ENCODE measurements around the gene PTPN11.
"Not testable (repeated sequence)": the region's sequence is repeated elsewhere in the genome, so short reads cannot be mapped to it uniquely, and the experiment has no call there.

The PTPN11 gene

GRCh38 chr12:112425582-112426382 lies 7.0 kb downstream of the PTPN11 start:
- no peak overlapping the region for H3K4me3 Mint-ChIP-seq
- no peak overlapping the region for H3K27ac Mint-ChIP-seq
- H3K4me1 Mint-ChIP-seq, result peaks cover 21% of the 10 kb centered on the region
- TF ChIP-seq, protein P1, sequence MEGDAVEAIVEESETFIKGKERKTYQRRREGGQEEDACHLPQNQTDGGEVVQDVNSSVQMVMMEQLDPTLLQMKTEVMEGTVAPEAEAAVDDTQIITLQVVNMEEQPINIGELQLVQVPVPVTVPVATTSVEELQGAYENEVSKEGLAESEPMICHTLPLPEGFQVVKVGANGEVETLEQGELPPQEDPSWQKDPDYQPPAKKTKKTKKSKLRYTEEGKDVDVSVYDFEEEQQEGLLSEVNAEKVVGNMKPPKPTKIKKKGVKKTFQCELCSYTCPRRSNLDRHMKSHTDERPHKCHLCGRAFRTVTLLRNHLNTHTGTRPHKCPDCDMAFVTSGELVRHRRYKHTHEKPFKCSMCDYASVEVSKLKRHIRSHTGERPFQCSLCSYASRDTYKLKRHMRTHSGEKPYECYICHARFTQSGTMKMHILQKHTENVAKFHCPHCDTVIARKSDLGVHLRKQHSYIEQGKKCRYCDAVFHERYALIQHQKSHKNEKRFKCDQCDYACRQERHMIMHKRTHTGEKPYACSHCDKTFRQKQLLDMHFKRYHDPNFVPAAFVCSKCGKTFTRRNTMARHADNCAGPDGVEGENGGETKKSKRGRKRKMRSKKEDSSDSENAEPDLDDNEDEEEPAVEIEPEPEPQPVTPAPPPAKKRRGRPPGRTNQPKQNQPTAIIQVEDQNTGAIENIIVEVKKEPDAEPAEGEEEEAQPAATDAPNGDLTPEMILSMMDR (IDR thresholded peaks at IDR 0.05), result no peak
- peaks cover 16% of the 10 kb centered on the region for H3K36me3 Mint-ChIP-seq (ENCODE audit: low read depth)
- no peaks in the 10 kb centered on the region for H3K9me3 Mint-ChIP-seq
- DNase-seq, result no peak
- H3K27me3 Mint-ChIP-seq (ENCODE audit: low read depth, poor library complexity), result no peaks in the 10 kb centered on the region

DNA sequence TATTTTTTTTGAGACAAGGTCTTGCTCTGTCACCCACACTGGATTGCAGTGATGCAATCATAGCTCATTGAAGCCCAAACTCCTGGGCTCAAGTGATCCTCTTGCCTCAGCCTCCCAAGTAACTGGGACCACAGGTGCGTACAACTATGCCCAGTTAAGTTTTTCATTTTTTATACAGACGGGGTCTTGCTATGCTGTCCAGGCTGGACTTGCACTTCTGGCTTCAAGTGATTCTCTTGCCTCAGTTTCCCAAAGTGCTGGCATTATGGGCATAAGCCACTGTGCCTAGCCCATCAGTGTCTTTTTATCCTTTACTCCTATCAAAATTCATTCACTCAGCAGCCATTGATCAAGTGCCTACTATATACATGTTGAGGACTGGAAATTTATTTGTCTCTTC lies 9.0 kb downstream of the PTPN11 start:
- TF ChIP-seq, protein P1 (IDR thresholded peaks at IDR 0.05), result no peak
- no peak overlapping the region for H3K4me3 Mint-ChIP-seq
- no peaks in the 10 kb centered on the region for H3K27me3 Mint-ChIP-seq (ENCODE audit: low read depth, poor library complexity)
- peaks cover 29% of the 10 kb centered on the region for H3K36me3 Mint-ChIP-seq (ENCODE audit: low read depth)
- peaks cover 6% of the 10 kb centered on the region for H3K4me1 Mint-ChIP-seq
- DNase-seq, result no peak
- no peaks in the 10 kb centered on the region for H3K9me3 Mint-ChIP-seq
- no peak overlapping the region for H3K27ac Mint-ChIP-seq

DNA sequence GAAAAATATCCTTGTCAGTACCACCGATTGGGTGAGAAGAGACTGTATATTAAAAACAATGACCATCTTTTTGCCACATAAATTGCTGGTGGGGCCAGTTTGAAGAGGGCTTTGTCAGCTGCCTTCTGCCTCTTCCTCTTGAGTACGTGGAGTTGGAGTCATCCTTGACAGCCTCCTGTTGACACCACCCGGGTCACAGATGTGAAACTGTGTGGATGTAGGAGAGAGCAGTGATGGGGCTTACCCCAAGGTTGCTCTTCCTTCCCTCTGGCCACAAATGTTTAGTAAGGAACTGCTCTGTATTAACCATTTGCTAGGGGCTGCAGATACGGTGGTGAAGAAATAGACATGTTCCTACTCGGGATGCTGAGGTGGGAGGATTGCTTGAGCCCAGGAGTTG lies 12.2 kb downstream of the PTPN11 start:
- no peak for DNase-seq
- no peak overlapping the region for H3K4me3 Mint-ChIP-seq
- H3K9me3 Mint-ChIP-seq, result no peaks in the 10 kb centered on the region
- no peaks in the 10 kb centered on the region for H3K27me3 Mint-ChIP-seq (ENCODE audit: low read depth, poor library complexity)
- TF ChIP-seq, protein P1 (IDR thresholded peaks at IDR 0.05), result no peak
- H3K36me3 Mint-ChIP-seq (ENCODE audit: low read depth), result peaks cover 29% of the 10 kb centered on the region
- peak overlapping the region; percentile 47 for H3K27ac Mint-ChIP-seq
- H3K4me1 Mint-ChIP-seq, result no peaks in the 10 kb centered on the region

DNA sequence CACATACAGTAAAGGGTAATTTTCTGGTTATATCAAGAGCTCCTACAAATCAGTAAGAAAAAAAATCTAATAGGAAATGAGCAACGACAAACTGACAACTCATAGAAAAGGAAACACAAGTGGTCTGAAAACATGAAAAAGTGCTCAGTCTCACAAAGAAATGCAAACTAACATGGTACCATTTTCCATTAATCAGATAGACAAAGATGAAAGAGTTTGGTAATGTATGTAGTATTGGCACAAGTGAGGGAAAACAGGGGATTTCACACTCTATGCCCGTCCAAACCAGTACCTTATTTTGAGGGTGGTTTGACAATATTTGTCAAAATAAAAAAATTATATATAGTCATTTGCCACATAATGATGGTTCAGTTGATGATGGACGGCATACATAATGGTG lies 13.2 kb downstream of the PTPN11 start:
- no peaks in the 10 kb centered on the region for H3K9me3 Mint-ChIP-seq
- H3K27ac Mint-ChIP-seq, result peak overlapping the region; percentile 47
- H3K4me3 Mint-ChIP-seq, result no peak overlapping the region
- no peaks in the 10 kb centered on the region for H3K27me3 Mint-ChIP-seq (ENCODE audit: low read depth, poor library complexity)
- TF ChIP-seq, protein P1 (IDR thresholded peaks at IDR 0.05), result no peak
- H3K36me3 Mint-ChIP-seq (ENCODE audit: low read depth), result peaks cover 24% of the 10 kb centered on the region
- no peaks in the 10 kb centered on the region for H3K4me1 Mint-ChIP-seq
- DNase-seq, result no peak

GRCh38 chr12:112433551-112433950 lies 14.8 kb downstream of the PTPN11 start:
- TF ChIP-seq, protein P1 (IDR thresholded peaks at IDR 0.05), result no peak
- no peaks in the 10 kb centered on the region for H3K9me3 Mint-ChIP-seq
- H3K4me3 Mint-ChIP-seq, result no peak overlapping the region

DNA sequence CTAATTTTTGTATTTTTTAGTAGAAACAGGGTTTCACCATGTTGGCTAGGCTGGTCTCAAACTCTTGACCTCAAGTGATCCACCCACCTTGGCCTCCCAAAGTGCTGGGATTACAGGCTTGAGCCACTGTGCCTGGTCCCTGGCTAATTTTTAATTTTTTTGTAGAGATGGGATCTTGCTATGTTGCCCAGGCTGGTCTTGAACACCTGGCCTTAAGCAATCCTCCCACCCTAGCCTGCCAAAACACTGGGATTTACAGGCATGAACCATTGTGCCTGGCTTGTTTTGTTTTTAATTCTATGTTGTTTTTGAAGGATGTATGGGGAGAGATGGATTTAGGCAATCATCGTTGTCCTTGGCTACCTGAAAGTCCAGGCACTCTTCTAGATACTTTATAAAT lies 19.9 kb downstream of the PTPN11 start:
- not testable (repeated sequence) for H3K9me3 Mint-ChIP-seq, DNase-seq

More at GRCh38 chr12:112433551-112433950, 14.8 kb downstream of the PTPN11 start:
- no peaks in the 10 kb centered on the region for H3K4me1 Mint-ChIP-seq
- H3K36me3 Mint-ChIP-seq (ENCODE audit: low read depth), result peaks cover 15% of the 10 kb centered on the region
- H3K27ac Mint-ChIP-seq, result no peak overlapping the region
- no peaks in the 10 kb centered on the region for H3K27me3 Mint-ChIP-seq (ENCODE audit: low read depth, poor library complexity)
- DNase-seq, result no peak

More for the DNA sequence above, 19.9 kb downstream of the PTPN11 start:
- not testable (repeated sequence) for H3K36me3 Mint-ChIP-seq (ENCODE audit: low read depth); H3K27ac Mint-ChIP-seq; H3K27me3 Mint-ChIP-seq (ENCODE audit: low read depth, poor library complexity); H3K4me1 Mint-ChIP-seq; H3K4me3 Mint-ChIP-seq
